HG02759 (cell line): ENCODE data around the gene XAB2.
"Not testable (repeated sequence)": the region's sequence is repeated elsewhere in the genome, so short reads cannot be mapped to it uniquely, and the experiment has no call there.

Experiments
- ATAC-seq: cut with Tn5 transposase; IDR thresholded peaks from one replicate; pipeline ENCODE4 v1.9.1; 2021; ENCODE audit warnings: mild to moderate bottlenecking, moderate library complexity; ENCODE audit not compliant: unreplicated experiment

The XAB2 gene

GRCh38 chr19:7650148-7650547 is 20.8 kb upstream of the XAB2 start:
- ATAC-seq, result no peak

- no peak for ATAC-seq
These were observed 19.1 kb upstream of the XAB2 start for GRCh38 chr19:7648265-7649014.

- no peak for ATAC-seq
These were observed 17.8 kb upstream of the XAB2 start for GRCh38 chr19:7647156-7647555.

GRCh38 chr19:7646426-7646700 is 17.0 kb upstream of the XAB2 start:
- no peak for ATAC-seq

- no peak for ATAC-seq
These were observed 16.5 kb upstream of the XAB2 start for GRCh38 chr19:7645656-7646425.

- no peak for ATAC-seq
These were observed 15.8 kb upstream of the XAB2 start for GRCh38 chr19:7645163-7645562.

GRCh38 chr19:7644550-7644877 is 15.2 kb upstream of the XAB2 start:
- no peak for ATAC-seq

- not testable (repeated sequence) for ATAC-seq
These were observed 14.5 kb upstream of the XAB2 start for GRCh38 chr19:7643629-7644549.

- ATAC-seq, result no peak
These were observed 13.7 kb upstream of the XAB2 start for GRCh38 chr19:7643031-7643415.

- ATAC-seq, result no peak
These were observed 13.1 kb upstream of the XAB2 start for GRCh38 chr19:7642295-7643030.

- no peak for ATAC-seq
These were observed 12.2 kb upstream of the XAB2 start for GRCh38 chr19:7641290-7642276.

- no peak for ATAC-seq
These were observed 11.5 kb upstream of the XAB2 start for GRCh38 chr19:7640803-7641202.

- no peak for ATAC-seq
These were observed 10.6 kb upstream of the XAB2 start for GRCh38 chr19:7639863-7640348.

GRCh38 chr19:7638802-7639465 is 9.6 kb upstream of the XAB2 start:
- ATAC-seq, result no peak

- ATAC-seq, result peak; percentile 18
These were observed 8.3 kb upstream of the XAB2 start for GRCh38 chr19:7637374-7638256.

- peak; percentile 83 for ATAC-seq
These were observed 7.5 kb upstream of the XAB2 start, which contains the start of gene STXBP2 for GRCh38 chr19:7636691-7637373. Gene STXBP2 (plus strand): TSS chr19:7637110. CDS start chr19:7637150, 40 bp downstream.

- no peak for ATAC-seq
These were observed 7.0 kb upstream of the XAB2 start for GRCh38 chr19:7636317-7636690.
